CD4-positive, alpha-beta T cell treated with Interleukin-6 at 100 ng/mL for 8 hours (primary cell): ENCODE measurements around the gene ZNF275.
"Not testable (repeated sequence)": the region's sequence is repeated elsewhere in the genome, so short reads cannot be mapped to it uniquely, and the experiment has no call there.

Experiments used
- DNase-seq: peaks from one replicate; pipeline ENCODE4 v3.0.0-alpha.2; 2020; ENCODE audit warnings: mixed read lengths, low spot score

The ZNF275 gene

GRCh38 chrX:153333821-153334653 is at the start of gene ZNF275:
TSS of gene ZNF275 (plus strand) at chrX:153334153. CDS start at chrX:153336680, 2,527 bp downstream.
- DNase-seq = peak; percentile 82

- not testable (repeated sequence) for DNase-seq
Measured at GRCh38 chrX:153285678-153286077, 48.3 kb upstream of the ZNF275 start.

GRCh38 chrX:153288807-153289206 is 45.1 kb upstream of the ZNF275 start:
- not testable (repeated sequence) for DNase-seq

- DNase-seq = not testable (repeated sequence)
Measured at GRCh38 chrX:153293485-153294071, 40.4 kb upstream of the ZNF275 start.

- no peak for DNase-seq
Measured at GRCh38 chrX:153297376-153297775, 36.6 kb upstream of the ZNF275 start.

GRCh38 chrX:153299855-153300254 is 34.1 kb upstream of the ZNF275 start:
- DNase-seq = no peak

- no peak for DNase-seq
Measured at GRCh38 chrX:153301746-153302145, 32.2 kb upstream of the ZNF275 start.

GRCh38 chrX:153302796-153303195 is 31.2 kb upstream of the ZNF275 start:
- no peak for DNase-seq

- no peak for DNase-seq
Measured at GRCh38 chrX:153303276-153304262, 30.4 kb upstream of the ZNF275 start.

GRCh38 chrX:153304988-153305736 is 28.8 kb upstream of the ZNF275 start:
- no peak for DNase-seq

GRCh38 chrX:153305972-153306371 is 28.0 kb upstream of the ZNF275 start:
- DNase-seq = no peak

- no peak for DNase-seq
Measured at GRCh38 chrX:153306527-153307115, 27.3 kb upstream of the ZNF275 start.

GRCh38 chrX:153307276-153308178 is 26.4 kb upstream of the ZNF275 start:
- DNase-seq = no peak

- no peak for DNase-seq
Measured at GRCh38 chrX:153310901-153311300, 23.1 kb upstream of the ZNF275 start.

- DNase-seq = no peak
Measured at GRCh38 chrX:153312041-153312440, 21.9 kb upstream of the ZNF275 start.

GRCh38 chrX:153312842-153313241 is 21.1 kb upstream of the ZNF275 start:
- no peak for DNase-seq

GRCh38 chrX:153317306-153317705 is 16.6 kb upstream of the ZNF275 start:
- DNase-seq = no peak

- DNase-seq = no peak
Measured at GRCh38 chrX:153317996-153318722, 15.8 kb upstream of the ZNF275 start.

GRCh38 chrX:153318811-153319210 is 15.1 kb upstream of the ZNF275 start:
- DNase-seq = no peak
